ENCODE measurements around the gene PTPRD.

GRCh38 chr9:8895861-8896224 is 1717.0 kb downstream of the PTPRD start:
- peak in 6 of 11 experiments; percentile 22 to 45 (median 34) for TF ChIP-seq CTCF (IDR thresholded peaks at IDR 0.05 in 8 of 11, conservative IDR thresholded peaks at IDR 0.05 in 3 of 11)
- TF ChIP-seq POLR2AphosphoS5 (IDR thresholded peaks at IDR 0.05): no peak
- no peak for TF ChIP-seq POLR2A (IDR thresholded peaks at IDR 0.05)
